Measurements from ENCODE around the gene MIDN.
A peak's percentile ranks its signal among the peaks of the same experiment; 100 is the strongest.

Gene MIDN

DNA sequence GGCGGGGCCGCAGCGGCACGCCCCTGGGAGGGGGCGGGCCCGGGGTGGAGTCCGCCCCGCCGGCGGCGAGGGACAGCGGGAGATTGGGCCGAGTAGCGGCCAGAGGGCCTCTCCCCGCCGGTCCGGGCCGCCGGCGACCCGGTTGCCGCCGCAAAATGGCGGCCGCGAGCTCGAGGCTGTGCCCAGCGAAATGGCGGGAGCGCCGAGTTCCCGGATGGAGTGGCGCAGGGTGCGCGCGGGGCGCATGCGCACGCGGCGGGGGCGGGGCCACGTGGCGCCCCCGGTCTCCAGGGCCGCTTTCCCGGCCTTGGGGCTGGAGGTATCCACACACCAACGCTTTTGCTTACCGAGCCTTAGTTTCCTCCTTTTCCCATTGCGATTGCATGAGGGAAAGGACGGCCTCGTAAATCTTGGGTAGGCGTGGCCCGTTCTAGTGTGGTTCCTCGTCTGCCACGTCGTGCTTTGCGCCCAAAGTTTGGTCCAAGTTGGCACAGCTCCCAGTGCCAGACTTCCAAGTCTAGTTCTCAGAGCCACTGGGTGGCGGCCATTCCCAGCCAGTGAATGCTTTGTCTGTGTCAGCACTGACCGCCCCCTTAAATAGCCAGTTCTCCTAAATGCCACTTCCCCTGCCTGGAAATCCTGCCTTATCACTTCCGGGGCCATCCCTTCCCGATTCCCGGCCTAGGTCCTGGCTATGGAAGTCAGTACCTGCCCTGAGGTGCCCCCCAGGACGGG is 21.3 kb downstream of the MIDN start:
- no peak overlapping the region for H2AFZ ChIP-seq (ENCODE audit: low read length)
- peaks cover 51% of the 10 kb centered on the region for H3K36me3 ChIP-seq (ENCODE audit: insufficient read depth, low read length)
- H3K9ac ChIP-seq (ENCODE audit: low read length): peak overlapping the region; percentile 91

DNA sequence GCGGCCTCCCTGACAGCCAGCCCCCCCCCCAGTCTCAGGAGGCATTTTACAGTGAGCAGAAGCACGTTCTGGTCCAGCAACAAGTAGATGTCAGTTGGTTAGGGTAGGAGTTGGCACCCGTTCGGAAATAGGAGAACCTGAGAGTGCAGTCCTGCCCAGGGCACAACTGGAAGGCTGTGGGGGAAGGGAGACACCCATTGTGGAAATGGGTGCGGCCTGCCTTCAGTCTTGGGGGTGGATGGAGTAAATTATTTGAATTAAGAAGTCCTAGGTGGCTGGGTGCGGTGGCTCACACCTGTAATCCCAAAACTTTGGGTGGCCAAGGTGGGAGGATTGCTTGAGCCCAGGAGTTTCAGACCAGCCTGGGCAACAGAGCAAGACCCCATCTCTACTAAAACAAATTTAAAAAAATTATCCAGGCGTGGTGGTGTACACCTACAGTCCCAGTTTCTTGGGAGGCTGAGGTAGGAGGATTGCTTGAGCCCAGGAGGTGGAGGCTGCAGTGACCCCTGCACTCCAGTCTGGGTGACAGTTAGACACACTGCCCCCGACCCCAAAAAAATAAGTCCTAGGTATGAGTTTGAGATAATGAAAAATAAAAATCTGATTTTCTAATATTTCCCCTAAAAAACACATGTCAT is 21.9 kb downstream of the MIDN start:
- no peaks in the 10 kb centered on the region for H3K9me3 ChIP-seq (ENCODE audit: low read length)
- peak overlapping the region; percentile 91 for H3K9ac ChIP-seq (ENCODE audit: low read length)
- TF ChIP-seq EZH2 (IDR thresholded peaks at IDR 0.05; ENCODE audit: borderline replicate concordance, low read length) (no peak), CTCF (IDR thresholded peaks at IDR 0.05; ENCODE audit: low read length) (no peak)
- peak overlapping the region; percentile 76 for H3K27ac ChIP-seq (ENCODE audit: low read depth, low read length, poor library complexity, severe bottlenecking)
- peak overlapping the region; percentile 93 for H3K4me3 ChIP-seq (ENCODE audit: low read depth, low read length, poor library complexity, severe bottlenecking)
- peaks cover 16% of the 10 kb centered on the region for H3F3A ChIP-seq (ENCODE audit: insufficient read depth, low read length)
- no peaks in the 10 kb centered on the region for H3K27me3 ChIP-seq (ENCODE audit: insufficient read depth, low read length)
- peaks cover 56% of the 10 kb centered on the region for H3K36me3 ChIP-seq (ENCODE audit: insufficient read depth, low read length)
- H2AFZ ChIP-seq (ENCODE audit: low read length): no peak overlapping the region
- peaks cover 80% of the 10 kb centered on the region for H3K4me1 ChIP-seq (ENCODE audit: insufficient read depth, low read length, severe bottlenecking)
- peaks cover 16% of the 10 kb centered on the region for H3K79me2 ChIP-seq (ENCODE audit: insufficient read depth, low read length)
- H3K4me2 ChIP-seq (ENCODE audit: low read length): peak overlapping the region; percentile 99
- H4K20me1 ChIP-seq (ENCODE audit: insufficient read depth, low read length): no peaks in the 10 kb centered on the region
- H3K9me2 ChIP-seq (ENCODE audit: low read depth, low read length): no peaks in the 10 kb centered on the region

More for the DNA sequence above, 21.3 kb downstream of the MIDN start:
- no peaks in the 10 kb centered on the region for H4K20me1 ChIP-seq (ENCODE audit: insufficient read depth, low read length)
- H3K27me3 ChIP-seq (ENCODE audit: insufficient read depth, low read length): no peaks in the 10 kb centered on the region
- peak overlapping the region; percentile 93 for H3K4me3 ChIP-seq (ENCODE audit: low read depth, low read length, poor library complexity, severe bottlenecking)
- H3K9me3 ChIP-seq (ENCODE audit: low read length): no peaks in the 10 kb centered on the region
- H3F3A ChIP-seq (ENCODE audit: insufficient read depth, low read length): peaks cover 16% of the 10 kb centered on the region
- H3K4me1 ChIP-seq (ENCODE audit: insufficient read depth, low read length, severe bottlenecking): peaks cover 81% of the 10 kb centered on the region
- H3K27ac ChIP-seq (ENCODE audit: low read depth, low read length, poor library complexity, severe bottlenecking): peak overlapping the region; percentile 76
- no peak for TF ChIP-seq EZH2 (IDR thresholded peaks at IDR 0.05; ENCODE audit: borderline replicate concordance, low read length)
- no peak for TF ChIP-seq CTCF (IDR thresholded peaks at IDR 0.05; ENCODE audit: low read length)
- no peaks in the 10 kb centered on the region for H3K9me2 ChIP-seq (ENCODE audit: low read depth, low read length)
- peak overlapping the region; percentile 99 for H3K4me2 ChIP-seq (ENCODE audit: low read length)
- peaks cover 16% of the 10 kb centered on the region for H3K79me2 ChIP-seq (ENCODE audit: insufficient read depth, low read length)

GRCh38 chr19:1270854-1271527 is 22.6 kb downstream of the MIDN start:
- Histone ChIP-seq H3K4me2 (ENCODE audit: low read length) (peak overlapping the region; percentile 99), H3K9me3 (ENCODE audit: low read length) (no peaks in the 10 kb centered on the region), H3K27me3 (ENCODE audit: insufficient read depth, low read length) (no peaks in the 10 kb centered on the region), H3K4me3 (ENCODE audit: low read depth, low read length, poor library complexity, severe bottlenecking) (peak overlapping the region; percentile 93), H3K4me1 (ENCODE audit: insufficient read depth, low read length, severe bottlenecking) (peaks cover 76% of the 10 kb centered on the region), H3K36me3 (ENCODE audit: insufficient read depth, low read length) (peaks cover 56% of the 10 kb centered on the region), H3K9ac (ENCODE audit: low read length) (peak overlapping the region; percentile 91), H2AFZ (ENCODE audit: low read length) (no peak overlapping the region), H4K20me1 (ENCODE audit: insufficient read depth, low read length) (no peaks in the 10 kb centered on the region), H3K27ac (ENCODE audit: low read depth, low read length, poor library complexity, severe bottlenecking) (peak overlapping the region; percentile 76), H3K79me2 (ENCODE audit: insufficient read depth, low read length) (peaks cover 16% of the 10 kb centered on the region), H3F3A (ENCODE audit: insufficient read depth, low read length) (peaks cover 16% of the 10 kb centered on the region), H3K9me2 (ENCODE audit: low read depth, low read length) (no peaks in the 10 kb centered on the region)
- TF ChIP-seq CTCF (IDR thresholded peaks at IDR 0.05; ENCODE audit: low read length) (no peak), EZH2 (IDR thresholded peaks at IDR 0.05; ENCODE audit: borderline replicate concordance, low read length) (no peak)
